Upper lobe of left lung (tissue), 6 donors: Measurements from ENCODE around the gene RBMS1. TPM values are rescaled to one million over a fixed set of nuclear protein-coding genes. Genes with fewer than 3 reads are reported as not detected.
A peak's percentile ranks its signal among the peaks of the same experiment; 100 is the strongest.

Experiments
- ATAC-seq, 2 donors: fragments of 200-7000 bp; cut with Tn5 transposase; one replicate each; pipeline ENCODE4 v1.9.1; 2022; ENCODE audit warnings: mild to moderate bottlenecking in 2 of 2, moderate library complexity in 2 of 2; ENCODE audit not compliant: low FRiP score in 2 of 2
- DNase-seq, 2 donors: peaks; one replicate each; pipeline ENCODE4 v3.0.0-alpha.2; 2019 to 2020
- H3K27ac ChIP-seq, 4 donors: fragments of 200-600 bp; sonication (generic); one replicate each; pipeline ENCODE4 v1.5.1; 2016 to 2019
- H3K27me3 ChIP-seq, 4 donors: fragments of 200-600 bp; sonication (generic); one replicate each; pipeline ENCODE4 v1.5.1; 2017 to 2019
- H3K36me3 ChIP-seq, 4 donors: fragments of 200-600 bp; sonication (generic); one replicate each; pipeline ENCODE4 v1.5.1; 2016 to 2019
- H3K4me1 ChIP-seq, 4 donors: fragments of 200-600 bp; sonication (generic); one replicate each; pipeline ENCODE4 v1.5.1; 2018 to 2019
- H3K4me3 ChIP-seq, 4 donors: fragments of 200-600 bp; sonication (generic); one replicate each; pipeline ENCODE4 v1.5.1; 2017 to 2019; ENCODE audit warnings: mild to moderate bottlenecking in 2 of 4, moderate library complexity in 1 of 4
- H3K9me3 ChIP-seq, 4 donors: fragments of 200-600 bp; sonication (generic); one replicate each; pipeline ENCODE4 v1.5.1; 2018 to 2019
- EP300 ChIP-seq, 4 donors: sonication (generic); formaldehyde crosslinking; IDR thresholded peaks; one replicate each; pipeline ENCODE4 v1.5.1; 2017; ENCODE audit warnings: antibody characterized with exemption in 4 of 4, control low read depth in 2 of 4
- POLR2A ChIP-seq, 4 donors: fragments of 450-650 bp; IDR thresholded peaks; one replicate each; pipeline ENCODE4 v1.5.1; 2016 to 2017; ENCODE audit warnings: antibody characterized with exemption in 4 of 4, mild to moderate bottlenecking in 2 of 4
- POLR2AphosphoS5 ChIP-seq, 2 donors: sonication (generic); formaldehyde crosslinking; IDR thresholded peaks; one replicate each; pipeline ENCODE4 v1.5.1; 2017; ENCODE audit warnings: antibody characterized with exemption in 2 of 2
- WGBS, 2 donors: methylation state at CpG; one replicate each; pipeline ENCODE4 v1.1.5; 2017 to 2018; 5-methylcytosine and 5-hydroxymethylcytosine counted together
- total RNA-seq, 6 donors: library from RNA; depleted of rRNA in 4 of 6; stranded (reverse); fragments of >200 nt in 4 of 6; gene quantifications; one replicate each; pipeline versions ENCODE4 v1.1.0 to v1.2.1, GENCODE V29; 2016 to 2021
- TF ChIP-seq, protein P1 (sequence below), 6 experiments: fragments of 450-650 bp in 4 of 6; fragments of 200-600 bp in 2 of 6; sonication (generic) in 2 of 6; IDR thresholded peaks; one replicate each; pipeline ENCODE4 v1.5.1; 2016 to 2019; ENCODE audit warnings: antibody characterized with exemption in 6 of 6
- donor health status: DM: no; HTN: no; CAD: no; lungs with moderate emphysema.
- donor health status: DM: no; HTN: yes; CAD: no; lungs with severe emphysema.

RBMS1 gene
- total RNA-seq, 6 donors from 2014 or later = 81.3 to 125 (median 95.4) TPM

DNA sequence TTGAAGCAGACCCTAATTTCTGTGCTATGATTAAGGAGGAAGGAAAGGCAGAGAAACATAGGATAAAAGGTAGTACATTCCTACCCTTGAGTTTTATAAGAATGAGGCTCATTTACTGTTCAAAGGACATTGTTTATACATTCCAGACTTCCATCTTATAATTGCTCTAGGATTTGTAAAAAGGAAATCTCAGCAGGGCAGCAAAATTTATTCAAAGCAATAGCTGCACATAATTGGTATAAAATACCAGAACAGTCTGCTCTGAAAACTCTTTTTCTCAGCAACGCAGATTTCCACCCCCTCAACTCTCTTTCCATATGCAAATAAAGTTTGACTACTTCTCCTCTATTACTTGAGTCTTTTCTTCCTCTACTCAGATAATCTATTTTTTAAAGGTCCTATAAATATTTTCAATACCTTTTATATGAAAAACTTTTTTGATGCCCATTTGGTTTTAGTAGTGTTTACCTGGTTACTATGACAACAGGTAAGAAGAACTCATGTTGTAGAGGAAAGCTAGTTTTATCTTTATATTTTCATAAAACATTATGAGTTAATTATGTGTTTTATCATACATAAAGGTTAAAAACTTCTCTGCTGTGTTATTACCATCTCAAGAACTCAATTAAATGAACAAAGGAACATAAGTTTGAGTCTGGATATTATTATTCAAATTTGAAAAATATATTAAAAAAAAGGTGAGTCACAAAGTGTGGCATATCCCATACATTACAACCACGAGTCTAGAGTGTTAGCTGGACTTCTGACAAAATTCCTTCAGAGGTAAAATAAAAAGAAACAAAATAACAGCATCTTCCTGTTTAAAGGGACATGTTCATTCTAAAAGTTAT lies 19.9 kb downstream of the RBMS1 start:
- 50 to 53% methylated on average over 2 of the region's 2 CpGs for WGBS, 2 donors
- Histone ChIP-seq H3K4me1 (peaks cover 25 to 42% (median 36%) of the 10 kb centered on the region in 4 donors), H3K4me3 (no peak overlapping the region), H3K36me3 (no peaks in the 10 kb centered on the region), H3K9me3 (no peaks in the 10 kb centered on the region), H3K27ac (peak overlapping the region in 2 of 4 donors; percentile 62 to 63), H3K27me3 (no peaks in the 10 kb centered on the region)
- TF ChIP-seq POLR2AphosphoS5 (IDR thresholded peaks at IDR 0.05) = no peak
- no peak for TF ChIP-seq EP300 (IDR thresholded peaks at IDR 0.05)
- TF ChIP-seq, protein P1, sequence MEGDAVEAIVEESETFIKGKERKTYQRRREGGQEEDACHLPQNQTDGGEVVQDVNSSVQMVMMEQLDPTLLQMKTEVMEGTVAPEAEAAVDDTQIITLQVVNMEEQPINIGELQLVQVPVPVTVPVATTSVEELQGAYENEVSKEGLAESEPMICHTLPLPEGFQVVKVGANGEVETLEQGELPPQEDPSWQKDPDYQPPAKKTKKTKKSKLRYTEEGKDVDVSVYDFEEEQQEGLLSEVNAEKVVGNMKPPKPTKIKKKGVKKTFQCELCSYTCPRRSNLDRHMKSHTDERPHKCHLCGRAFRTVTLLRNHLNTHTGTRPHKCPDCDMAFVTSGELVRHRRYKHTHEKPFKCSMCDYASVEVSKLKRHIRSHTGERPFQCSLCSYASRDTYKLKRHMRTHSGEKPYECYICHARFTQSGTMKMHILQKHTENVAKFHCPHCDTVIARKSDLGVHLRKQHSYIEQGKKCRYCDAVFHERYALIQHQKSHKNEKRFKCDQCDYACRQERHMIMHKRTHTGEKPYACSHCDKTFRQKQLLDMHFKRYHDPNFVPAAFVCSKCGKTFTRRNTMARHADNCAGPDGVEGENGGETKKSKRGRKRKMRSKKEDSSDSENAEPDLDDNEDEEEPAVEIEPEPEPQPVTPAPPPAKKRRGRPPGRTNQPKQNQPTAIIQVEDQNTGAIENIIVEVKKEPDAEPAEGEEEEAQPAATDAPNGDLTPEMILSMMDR (IDR thresholded peaks at IDR 0.05) = no peak
- TF ChIP-seq POLR2A (IDR thresholded peaks at IDR 0.05) = no peak
- ATAC-seq (no peak), DNase-seq (no peak)

DNA sequence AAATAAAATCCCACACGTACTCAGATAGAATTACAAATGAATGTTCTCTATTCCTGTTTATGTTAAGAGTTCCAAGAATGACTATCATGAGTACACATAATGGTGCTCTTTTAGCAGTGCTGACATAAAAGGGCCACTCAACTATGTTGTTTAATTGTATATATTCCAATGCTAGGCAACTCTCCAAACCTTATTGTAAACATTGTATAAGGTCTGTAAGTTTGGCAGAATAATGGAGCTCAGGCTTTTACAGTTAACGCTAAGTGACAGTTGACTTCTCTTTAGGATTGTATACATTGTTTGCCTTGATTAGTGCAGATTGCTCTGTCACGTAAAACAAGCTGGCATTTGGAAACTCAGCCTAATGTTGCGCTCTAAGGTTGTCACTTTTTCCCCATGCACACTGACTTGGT lies 20.8 kb downstream of the RBMS1 start:
- H3K4me3 ChIP-seq = no peak overlapping the region
- 40 to 48% methylated on average over 4 of the region's 4 CpGs for WGBS, 2 donors
- ATAC-seq (no peak), DNase-seq (no peak)
- no peaks in the 10 kb centered on the region for H3K36me3 ChIP-seq
- TF ChIP-seq EP300 (IDR thresholded peaks at IDR 0.05) (no peak), POLR2A (IDR thresholded peaks at IDR 0.05) (no peak), POLR2AphosphoS5 (IDR thresholded peaks at IDR 0.05) (no peak)
- no peaks in the 10 kb centered on the region for H3K27me3 ChIP-seq
- peaks cover 21 to 38% (median 35%) of the 10 kb centered on the region in 4 donors for H3K4me1 ChIP-seq
- H3K27ac ChIP-seq = peak overlapping the region in 3 of 4 donors; percentile 12 to 63 (median 62)
- no peaks in the 10 kb centered on the region for H3K9me3 ChIP-seq

DNA sequence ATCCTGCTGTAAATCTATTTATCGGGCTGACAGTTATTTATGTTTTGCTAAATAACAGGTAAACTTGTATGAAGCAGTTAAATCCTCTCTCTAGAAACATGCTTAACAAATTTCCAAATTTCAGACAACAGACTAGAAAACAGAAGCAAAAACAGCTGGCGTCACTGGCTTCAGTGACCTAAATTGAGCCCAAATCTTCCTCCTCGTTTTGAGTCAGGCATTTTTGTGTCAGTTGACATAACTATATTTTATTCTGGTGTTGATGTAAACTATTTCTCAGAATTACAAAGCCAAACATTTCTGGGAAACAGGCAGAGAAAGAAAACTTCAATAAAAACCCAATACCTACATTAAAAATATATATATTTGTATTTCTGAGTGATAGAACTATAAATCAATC lies 21.7 kb downstream of the RBMS1 start:
- no peak for DNase-seq
- TF ChIP-seq POLR2A (IDR thresholded peaks at IDR 0.05) (no peak), POLR2AphosphoS5 (IDR thresholded peaks at IDR 0.05) (no peak), EP300 (IDR thresholded peaks at IDR 0.05) (no peak)
- TF ChIP-seq, protein P1 (IDR thresholded peaks at IDR 0.05) = no peak

DNA sequence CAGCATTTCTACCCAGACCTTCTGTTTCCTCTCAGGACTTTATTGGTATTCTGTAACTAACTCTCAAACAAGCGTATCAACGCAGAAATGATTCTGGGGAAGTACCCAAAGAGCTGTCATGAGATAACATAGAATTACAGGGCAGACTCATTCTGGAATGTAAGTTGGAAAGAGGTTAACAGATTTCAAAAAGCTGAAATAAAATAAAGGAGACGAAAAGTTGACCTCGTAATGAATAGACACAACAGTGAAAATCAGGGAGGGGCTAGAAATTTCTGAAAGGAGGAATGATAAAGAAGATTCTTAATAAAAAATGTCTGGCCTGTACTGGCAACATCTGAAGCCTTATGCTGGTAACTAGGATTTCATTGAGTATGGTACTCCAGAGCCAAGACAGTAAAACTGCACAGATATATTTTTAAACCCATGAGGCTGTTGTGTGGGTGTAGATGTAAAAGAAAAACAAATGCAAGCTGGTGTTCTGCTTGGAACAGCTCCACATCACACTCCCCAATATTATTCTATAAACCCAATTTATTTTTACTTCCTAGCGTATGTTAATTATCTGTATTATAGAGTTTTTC lies 23.9 kb downstream of the RBMS1 start:
- Histone ChIP-seq H3K36me3 (no peaks in the 10 kb centered on the region), H3K4me1 (peaks cover 21 to 42% (median 33%) of the 10 kb centered on the region in 4 donors), H3K4me3 (no peak overlapping the region), H3K9me3 (no peaks in the 10 kb centered on the region), H3K27me3 (no peaks in the 10 kb centered on the region), H3K27ac (peak overlapping the region in 1 of 4 donors; percentile 19)
- WGBS, 2 donors = 66 to 82% methylated on average over 5 of the region's 5 CpGs
- DNase-seq (no peak), ATAC-seq (peak in 1 of 2 donors; percentile 26)
- TF ChIP-seq, protein P1 (IDR thresholded peaks at IDR 0.05) = no peak
- TF ChIP-seq POLR2AphosphoS5 (IDR thresholded peaks at IDR 0.05) (no peak), EP300 (IDR thresholded peaks at IDR 0.05) (no peak), POLR2A (IDR thresholded peaks at IDR 0.05) (no peak)

More for the DNA sequence above, 21.7 kb downstream of the RBMS1 start:
- WGBS, 2 donors = 55 to 69% methylated on average over 3 of the region's 3 CpGs
- H3K27me3 ChIP-seq = no peaks in the 10 kb centered on the region
- H3K4me1 ChIP-seq = peaks cover 21 to 37% (median 34%) of the 10 kb centered on the region in 4 donors
- H3K9me3 ChIP-seq = no peaks in the 10 kb centered on the region
- no peak for ATAC-seq
- H3K4me3 ChIP-seq = no peak overlapping the region
- peak overlapping the region; percentile 12 to 63 (median 38) for H3K27ac ChIP-seq
- H3K36me3 ChIP-seq = no peaks in the 10 kb centered on the region

DNA sequence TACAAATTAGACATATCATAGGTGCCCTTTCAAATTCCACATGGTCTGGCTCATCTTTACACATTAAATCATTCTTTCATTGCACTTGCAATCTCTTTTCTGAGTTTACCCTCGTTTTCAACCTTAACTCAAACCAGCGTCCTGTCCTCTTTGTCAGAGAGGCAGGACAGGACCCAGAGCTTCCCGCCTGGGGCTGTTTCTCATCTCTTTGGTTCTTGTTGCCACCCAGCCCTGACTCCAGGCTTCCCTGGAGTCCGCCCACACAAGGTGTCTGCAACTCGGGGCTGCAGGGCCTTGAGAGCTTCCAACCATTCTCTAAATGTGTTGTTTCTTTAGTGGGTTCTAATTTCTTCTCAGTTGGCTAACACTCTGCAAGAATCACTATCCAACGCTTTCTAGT lies 24.4 kb downstream of the RBMS1 start:
- H3K27ac ChIP-seq = peak overlapping the region in 1 of 4 donors; percentile 19
- H3K4me3 ChIP-seq = no peak overlapping the region
- H3K9me3 ChIP-seq = no peaks in the 10 kb centered on the region
- ATAC-seq (no peak), DNase-seq (no peak)
- TF ChIP-seq, protein P1 (IDR thresholded peaks at IDR 0.05) = no peak
- TF ChIP-seq POLR2A (IDR thresholded peaks at IDR 0.05) (no peak), POLR2AphosphoS5 (IDR thresholded peaks at IDR 0.05) (no peak), EP300 (IDR thresholded peaks at IDR 0.05) (no peak)
- 83 to 92% methylated on average over 6 of the region's 6 CpGs for WGBS, 2 donors
- H3K36me3 ChIP-seq = no peaks in the 10 kb centered on the region
- no peaks in the 10 kb centered on the region for H3K27me3 ChIP-seq
- H3K4me1 ChIP-seq = peaks cover 21 to 48% (median 32%) of the 10 kb centered on the region in 4 donors
